Mesodermal cell (in vitro differentiated cells): ENCODE data around the gene PFN2.

ENCODE experiments used
- H3K27ac ChIP-seq: 2 replicates; pipeline ENCODE4 v1.7.0; 2013; ENCODE audit warnings: mild to moderate bottlenecking, low read depth, low read length, moderate library complexity; ENCODE audit not compliant: severe bottlenecking
- H3K36me3 ChIP-seq: 2 replicates; pipeline ENCODE4 v1.7.1; 2013; ENCODE audit warnings: mild to moderate bottlenecking, low read length, moderate library complexity; ENCODE audit not compliant: control insufficient read depth, insufficient read depth
- H3K4me1 ChIP-seq: one replicate; pipeline ENCODE4 v1.7.1; 2013; ENCODE audit warnings: mild to moderate bottlenecking, low read length; ENCODE audit not compliant: insufficient read depth, control insufficient read depth, poor library complexity, severe bottlenecking
- H3K4me3 ChIP-seq: 2 replicates; pipeline ENCODE4 v1.7.0; 2013; ENCODE audit warnings: low read length, control low read depth, mild to moderate bottlenecking; ENCODE audit not compliant: insufficient read depth, poor library complexity, severe bottlenecking; ENCODE audit errors: extremely low read depth
- H3K9me3 ChIP-seq: 2 replicates; pipeline ENCODE4 v1.7.1; 2013; ENCODE audit warnings: mild to moderate bottlenecking, low read length, moderate library complexity; ENCODE audit not compliant: control insufficient read depth
- WGBS, 2 experiments: methylation state at CpG; one replicate each; pipeline ENCODE4 v1.1.5; 2013; ENCODE audit warnings: missing lambda C conversion rate in 2 of 2; ENCODE audit not compliant: insufficient coverage in 2 of 2; 5-methylcytosine and 5-hydroxymethylcytosine counted together

PFN2 gene

DNA sequence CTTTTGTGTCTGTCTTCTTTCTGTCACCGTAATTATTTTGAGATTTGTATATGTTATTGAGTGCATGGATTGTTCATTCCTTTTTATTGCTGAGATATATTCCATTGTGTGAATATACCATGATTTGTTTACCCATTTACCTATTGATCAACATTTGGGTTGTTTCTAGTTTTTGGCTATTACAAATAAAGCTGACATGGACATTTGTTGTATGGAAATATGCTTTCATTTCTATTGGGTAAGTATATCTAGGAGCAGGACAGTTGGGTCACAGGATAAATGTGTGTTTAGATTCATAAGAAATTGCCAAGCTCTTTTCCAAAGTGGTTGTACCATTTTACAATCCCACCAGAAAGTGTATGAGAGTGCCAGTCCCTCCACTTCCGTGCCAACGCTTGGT, 51.2 kb downstream of the PFN2 start:
- Histone ChIP-seq H3K4me1 (no peaks in the 10 kb centered on the region), H3K4me3 (no peak overlapping the region), H3K9me3 (no peaks in the 10 kb centered on the region), H3K27ac (no peak overlapping the region), H3K36me3 (no peaks in the 10 kb centered on the region)
- WGBS, 2 experiments, result 100% methylated on average over 1 of the region's 3 CpGs; no CpG with 5 or more reads in 1 of the 2 experiments

GRCh38 chr3:149917124-149917667, 53.5 kb downstream of the PFN2 start:
- Histone ChIP-seq H3K9me3 (no peaks in the 10 kb centered on the region), H3K4me1 (no peaks in the 10 kb centered on the region), H3K4me3 (no peak overlapping the region), H3K27ac (no peak overlapping the region), H3K36me3 (no peaks in the 10 kb centered on the region)
- WGBS, 2 experiments, result 100% methylated on average over 1 of the region's 5 CpGs; no CpG with 5 or more reads in 1 of the 2 experiments
